MCF 10A (cell line): Measurements from ENCODE around the gene ADIG. TPM values are rescaled to one million over a fixed set of nuclear protein-coding genes. Genes with fewer than 3 reads are reported as not detected.

Experiments
- BruUV-seq: library from RNA; stranded (reverse); fragments of 400-500 nt; replicated peaks from 2 replicates; lab custom pipeline; 2021; lab: Mats Ljungman, UMichigan
- CTCF ChIA-PET: fragments of 300-600 bp; sonication (Branson Sonifier 250); formaldehyde crosslinking; extraction: SDS; loops from one replicate; lab custom pipeline; 2021; ENCODE audit warnings: antibody characterized with exemption, inconsistent platforms; lab: Yijun Ruan, JAX
- POLR2A ChIA-PET: fragments of 300-600, 350-650 bp; sonication (Branson Sonifier 250); formaldehyde crosslinking; extraction: SDS; loops from one replicate; lab custom pipeline; 2020; ENCODE audit warnings: antibody characterized with exemption, inconsistent platforms; lab: Yijun Ruan, JAX
- DNase-seq: peaks from one replicate; pipeline ENCODE4 v3.0.0-alpha.2; 2018; ENCODE audit not compliant: unreplicated experiment
- H3K27ac Mint-ChIP-seq: one replicate; pipeline ENCODE4 v1.8.0; 2022; ENCODE audit warnings: mild to moderate bottlenecking, low read depth, mixed read lengths; ENCODE audit not compliant: unreplicated experiment
- H3K27me3 Mint-ChIP-seq: one replicate; pipeline ENCODE4 v1.8.0; 2022; ENCODE audit warnings: mixed read lengths; ENCODE audit not compliant: insufficient read depth, unreplicated experiment
- H3K36me3 Mint-ChIP-seq: one replicate; pipeline ENCODE4 v1.8.0; 2022; ENCODE audit warnings: mild to moderate bottlenecking, moderate library complexity, mixed read lengths; ENCODE audit not compliant: insufficient read depth, unreplicated experiment
- H3K4me1 Mint-ChIP-seq: one replicate; pipeline ENCODE4 v1.8.0; 2022; ENCODE audit warnings: mixed read lengths; ENCODE audit not compliant: insufficient read depth, unreplicated experiment
- H3K4me3 Mint-ChIP-seq: one replicate; pipeline ENCODE4 v1.8.0; 2022; ENCODE audit warnings: mild to moderate bottlenecking, moderate library complexity, mixed read lengths; ENCODE audit not compliant: unreplicated experiment
- H3K9me3 Mint-ChIP-seq: one replicate; pipeline ENCODE4 v1.8.0; 2022; ENCODE audit warnings: mixed read lengths; ENCODE audit not compliant: unreplicated experiment
- CTCF ChIP-seq: fragments of 200-600 bp; IDR thresholded peaks from one replicate; pipeline ENCODE4 v1.8.0; 2022; ENCODE audit warnings: antibody characterized with exemption, mild to moderate bottlenecking; ENCODE audit not compliant: unreplicated experiment
- intact Hi-C: fragments of 100-400 bp; cut with micrococcal nuclease; formaldehyde crosslinking; loops from 2 replicates; pipeline ENCODE4 v1.14.1; 2022
- total RNA-seq: library from RNA; stranded (reverse); gene quantifications from 2 replicates; pipeline ENCODE4 v1.2.3, GENCODE V29; 2022

Gene ADIG
- total RNA-seq, 1 experiment from 2014 or later: not detected

GRCh38 chr20:38599410-38599882, 18.4 kb downstream of the ADIG start:
- DNase-seq: peak; percentile 72
- BruUV-seq: no TSS peak
- H3K9me3 Mint-ChIP-seq: no peaks in the 10 kb centered on the region
- peaks cover 19% of the 10 kb centered on the region for H3K4me1 Mint-ChIP-seq
- no peak for TF ChIP-seq CTCF
- H3K4me3 Mint-ChIP-seq: no peak overlapping the region
- intact Hi-C loops: no loop called here
- H3K27ac Mint-ChIP-seq: no peak overlapping the region
- H3K36me3 Mint-ChIP-seq: no peaks in the 10 kb centered on the region
- peaks cover 15% of the 10 kb centered on the region for H3K27me3 Mint-ChIP-seq
- POLR2A ChIA-PET: no interaction called here
- CTCF ChIA-PET: interaction anchor here (0.6 to 0.9 kb wide), 5 partner anchors 52 to 843 kb away, joined by 3 read pairs; no protein-coding TSS in a partner anchor

GRCh38 chr20:38600057-38600456, 19.1 kb downstream of the ADIG start:
- no peaks in the 10 kb centered on the region for H3K9me3 Mint-ChIP-seq
- H3K27me3 Mint-ChIP-seq: peaks cover 15% of the 10 kb centered on the region
- H3K27ac Mint-ChIP-seq: no peak overlapping the region
- ChIA-PET CTCF (interaction anchor here (0.7 kb wide), 1 partner anchor 254 kb away, joined by 3 read pairs; no protein-coding TSS in a partner anchor), POLR2A (no interaction called here)
- no TSS peak for BruUV-seq
- no peak for DNase-seq
- H3K4me3 Mint-ChIP-seq: no peak overlapping the region
- H3K4me1 Mint-ChIP-seq: peaks cover 24% of the 10 kb centered on the region
- no peak for TF ChIP-seq CTCF
- H3K36me3 Mint-ChIP-seq: no peaks in the 10 kb centered on the region
- intact Hi-C loops: no loop called here

- DNase-seq: peak; percentile 53
- Mint-ChIP-seq H3K4me1 (peaks cover 27% of the 10 kb centered on the region), H3K4me3 (no peak within 1 kb of the TSS), H3K27ac (no peak within 1 kb of the TSS), H3K9me3 (no peaks in the 10 kb centered on the region), H3K27me3 (peaks cover 15% of the 10 kb centered on the region), H3K36me3 (no peaks in the 10 kb centered on the region)
- intact Hi-C loops: no loop called here
- ChIA-PET CTCF (no interaction called here), POLR2A (no interaction called here)
- TF ChIP-seq CTCF: no peak
- BruUV-seq: no TSS peak
Measured at GRCh38 chr20:38601216-38602184, 20.5 kb downstream of the ADIG start, which contains the start of gene ARHGAP40. Gene ARHGAP40 (plus strand): TSS chr20:38601809.

- Mint-ChIP-seq H3K4me1 (peaks cover 27% of the 10 kb centered on the region), H3K9me3 (no peaks in the 10 kb centered on the region), H3K36me3 (no peaks in the 10 kb centered on the region), H3K27me3 (peaks cover 10% of the 10 kb centered on the region), H3K27ac (no peak overlapping the region), H3K4me3 (no peak overlapping the region)
- DNase-seq: no peak
- no TSS peak for BruUV-seq
- intact Hi-C loops: no loop called here
- ChIA-PET POLR2A (no interaction called here), CTCF (no interaction called here)
- no peak for TF ChIP-seq CTCF
Measured at GRCh38 chr20:38602185-38602581, 21.2 kb downstream of the ADIG start.
